A673 (cell line): ENCODE results near the gene RTKN2. TPM values are rescaled to one million over a fixed set of nuclear protein-coding genes. Genes with fewer than 3 reads are reported as not detected.

Experiments
- BruUV-seq: library from RNA; stranded (reverse); fragments of 400-500 nt; replicated peaks from 2 replicates; lab custom pipeline; 2021; lab: Mats Ljungman, UMichigan
- CTCF ChIA-PET: fragments of 300-600 bp; sonication (Branson Sonifier 250); formaldehyde crosslinking; loops from one replicate; lab custom pipeline; 2022; ENCODE audit warnings: antibody characterized with exemption; lab: Charles Lee
- POLR2A ChIA-PET: fragments of 300-600 bp; sonication (Branson Sonifier 250); formaldehyde crosslinking; loops from one replicate; lab custom pipeline; 2022; ENCODE audit warnings: antibody characterized with exemption; ENCODE audit not compliant: low non-redundant PET; lab: Charles Lee
- DNase-seq: peaks from one replicate; pipeline ENCODE4 v3.0.0-alpha.2; 2015; ENCODE audit warnings: low spot score
- H3K27ac ChIP-seq: fragments of 200-600 bp; sonication (generic); 2 replicates; pipeline ENCODE4 v1.5.1; 2016; ENCODE audit warnings: mixed run types, low read depth, mild to moderate bottlenecking, mixed read lengths, antibody characterized with exemption, low read length; ENCODE audit not compliant: poor library complexity, severe bottlenecking
- H3K27me3 ChIP-seq: fragments of 200-600 bp; sonication (generic); replicated peaks from 2 replicates; pipeline ENCODE4 v1.6.1; 2017; ENCODE audit warnings: mixed run types, low read depth, mild to moderate bottlenecking, mixed read lengths, antibody characterized with exemption, low read length; ENCODE audit not compliant: insufficient read depth, poor library complexity
- H3K36me3 ChIP-seq: fragments of 200-600 bp; sonication (generic); 2 replicates; pipeline ENCODE4 v1.6.1; 2016; ENCODE audit warnings: mixed run types, mild to moderate bottlenecking, mixed read lengths, antibody characterized with exemption, low read length; ENCODE audit not compliant: insufficient read depth, poor library complexity, severe bottlenecking
- H3K4me1 ChIP-seq: fragments of 200-600 bp; sonication (generic); 2 replicates; pipeline ENCODE4 v1.6.1; 2017; ENCODE audit warnings: mixed run types, mild to moderate bottlenecking, mixed read lengths, antibody characterized with exemption, low read length; ENCODE audit not compliant: insufficient read depth, poor library complexity, severe bottlenecking
- H3K4me3 ChIP-seq: fragments of 200-600 bp; sonication (generic); 2 replicates; pipeline ENCODE4 v1.5.1; 2016; ENCODE audit warnings: low read depth, mixed run types, mild to moderate bottlenecking, mixed read lengths, low read length; ENCODE audit not compliant: poor library complexity, severe bottlenecking
- H3K9me3 ChIP-seq: fragments of 200-600 bp; sonication (generic); 2 replicates; pipeline ENCODE4 v1.6.1; 2016; ENCODE audit warnings: mixed run types, low read depth, mild to moderate bottlenecking, mixed read lengths, antibody characterized with exemption, low read length; ENCODE audit not compliant: poor library complexity, severe bottlenecking
- EZH2 ChIP-seq: fragments of 200-600 bp; sonication (generic); IDR thresholded peaks from 2 replicates; pipeline ENCODE4 v1.6.1; 2017; ENCODE audit warnings: borderline replicate concordance, low read depth, mild to moderate bottlenecking, mixed read lengths, antibody characterized with exemption, low read length; ENCODE audit not compliant: poor library complexity, severe bottlenecking
- intact Hi-C: fragments of 100-400 bp; cut with micrococcal nuclease; formaldehyde crosslinking; loops from one replicate; pipeline ENCODE4 v1.10.0; 2022; ENCODE audit not compliant: unreplicated experiment
- total RNA-seq: library from RNA; stranded (reverse); gene quantifications from 2 replicates; pipeline ENCODE4 v1.2.3, GENCODE V29; 2021
- TF ChIP-seq, protein P1 (sequence below): fragments of 300-800, 200-600 bp; sonication (generic); conservative IDR thresholded peaks from 2 replicates; pipeline ENCODE4 v1.5.1; 2017; ENCODE audit warnings: low read depth, mild to moderate bottlenecking, antibody characterized with exemption, low read length, moderate library complexity, mixed read lengths

RTKN2 gene
- total RNA-seq, 1 experiment from 2014 or later = 22.3 TPM

DNA sequence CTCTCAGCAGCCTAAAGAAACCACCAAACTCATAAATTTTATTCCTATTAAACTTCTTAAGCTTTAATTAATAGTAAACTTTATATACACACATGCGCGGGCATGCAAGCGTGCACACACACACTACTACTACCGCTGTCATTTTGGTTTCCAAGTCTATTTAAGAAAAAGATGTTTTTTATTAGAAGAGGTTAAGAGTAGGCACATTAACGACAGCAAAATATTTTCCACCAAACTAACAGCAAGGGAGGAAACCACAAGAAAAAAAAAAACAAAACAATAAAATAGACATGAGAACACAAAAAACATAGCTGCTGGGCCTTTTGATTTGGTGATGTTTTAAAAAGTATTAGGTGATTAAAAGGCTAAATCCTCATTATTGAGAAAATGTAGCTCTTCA is 28.6 kb downstream of the RTKN2 start:
- TSS peak; percentile 7 for BruUV-seq
- H3K9me3 ChIP-seq = no peaks in the 10 kb centered on the region
- no peak for DNase-seq
- no peak overlapping the region for H3K4me3 ChIP-seq
- TF ChIP-seq, protein P1, sequence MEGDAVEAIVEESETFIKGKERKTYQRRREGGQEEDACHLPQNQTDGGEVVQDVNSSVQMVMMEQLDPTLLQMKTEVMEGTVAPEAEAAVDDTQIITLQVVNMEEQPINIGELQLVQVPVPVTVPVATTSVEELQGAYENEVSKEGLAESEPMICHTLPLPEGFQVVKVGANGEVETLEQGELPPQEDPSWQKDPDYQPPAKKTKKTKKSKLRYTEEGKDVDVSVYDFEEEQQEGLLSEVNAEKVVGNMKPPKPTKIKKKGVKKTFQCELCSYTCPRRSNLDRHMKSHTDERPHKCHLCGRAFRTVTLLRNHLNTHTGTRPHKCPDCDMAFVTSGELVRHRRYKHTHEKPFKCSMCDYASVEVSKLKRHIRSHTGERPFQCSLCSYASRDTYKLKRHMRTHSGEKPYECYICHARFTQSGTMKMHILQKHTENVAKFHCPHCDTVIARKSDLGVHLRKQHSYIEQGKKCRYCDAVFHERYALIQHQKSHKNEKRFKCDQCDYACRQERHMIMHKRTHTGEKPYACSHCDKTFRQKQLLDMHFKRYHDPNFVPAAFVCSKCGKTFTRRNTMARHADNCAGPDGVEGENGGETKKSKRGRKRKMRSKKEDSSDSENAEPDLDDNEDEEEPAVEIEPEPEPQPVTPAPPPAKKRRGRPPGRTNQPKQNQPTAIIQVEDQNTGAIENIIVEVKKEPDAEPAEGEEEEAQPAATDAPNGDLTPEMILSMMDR = no peak
- TF ChIP-seq EZH2 = no peak
- H3K36me3 ChIP-seq = no peaks in the 10 kb centered on the region
- ChIA-PET POLR2A (no interaction called here), CTCF (interaction anchor here (0.6 kb wide), 1 partner anchor 492 kb away, joined by 3 read pairs; no protein-coding TSS in a partner anchor)
- peak overlapping the region; percentile 47 for H3K27ac ChIP-seq
- peaks cover 51% of the 10 kb centered on the region for H3K4me1 ChIP-seq
- no peaks in the 10 kb centered on the region for H3K27me3 ChIP-seq
- intact Hi-C loops = loop anchor here (10.0 kb wide), 1 partner anchor 1425 kb away; no protein-coding TSS in a partner anchor

DNA sequence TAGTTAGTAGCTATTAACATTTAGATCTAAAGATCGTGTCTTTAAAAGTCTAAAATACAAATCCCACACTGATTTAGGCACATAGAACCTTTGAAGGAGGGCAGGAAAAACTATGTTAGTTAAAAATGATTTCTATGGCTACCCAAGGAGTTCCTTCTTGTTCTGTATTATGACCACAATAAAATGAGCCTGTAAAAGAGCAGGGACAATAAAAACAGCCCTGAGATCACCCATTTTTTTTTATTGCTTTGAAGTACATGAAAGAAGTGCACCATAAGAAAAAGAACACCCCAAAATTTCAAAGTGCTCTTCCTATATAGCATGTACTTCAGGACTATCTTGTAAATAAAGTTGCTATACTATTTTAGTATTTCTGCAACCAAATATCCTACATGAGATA is 29.8 kb downstream of the RTKN2 start:
- no peak for DNase-seq
- intact Hi-C loops = no loop called here
- TF ChIP-seq, protein P1 = no peak
- no peak for TF ChIP-seq EZH2
- ChIA-PET CTCF (no interaction called here), POLR2A (no interaction called here)
- H3K36me3 ChIP-seq = peaks cover under 1% of the 10 kb centered on the region
- H3K9me3 ChIP-seq = no peaks in the 10 kb centered on the region
- H3K27ac ChIP-seq = no peak overlapping the region
- no TSS peak for BruUV-seq
- peaks cover 42% of the 10 kb centered on the region for H3K4me1 ChIP-seq
- H3K4me3 ChIP-seq = no peak overlapping the region
- no peaks in the 10 kb centered on the region for H3K27me3 ChIP-seq

DNA sequence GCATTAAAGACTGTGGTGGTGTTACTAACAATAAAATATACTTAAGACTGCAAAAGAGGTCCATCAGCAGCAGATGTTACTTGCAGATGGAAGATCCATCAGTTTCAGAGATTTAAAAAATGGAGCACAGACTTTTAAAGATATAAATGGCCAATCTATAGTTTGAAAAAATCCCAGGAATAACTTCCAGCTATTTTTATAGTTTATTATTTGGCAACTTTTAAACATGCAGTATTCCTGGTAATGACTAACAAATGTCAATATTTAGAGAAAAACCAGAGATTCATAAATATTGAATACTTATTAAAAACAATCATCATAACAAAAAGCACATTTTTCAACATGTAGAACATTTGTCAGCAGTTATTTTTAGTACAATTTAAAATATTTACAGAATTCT is 30.7 kb downstream of the RTKN2 start:
- H3K36me3 ChIP-seq = peaks cover 5% of the 10 kb centered on the region
- peaks cover 35% of the 10 kb centered on the region for H3K4me1 ChIP-seq
- TF ChIP-seq, protein P1 = no peak
- TF ChIP-seq EZH2 = no peak
- no peak for DNase-seq
- CTCF ChIA-PET = no interaction called here
- POLR2A ChIA-PET = no interaction called here
- H3K4me3 ChIP-seq = no peak overlapping the region
- BruUV-seq = no TSS peak
- peak overlapping the region; percentile 12 for H3K27ac ChIP-seq
- no peaks in the 10 kb centered on the region for H3K9me3 ChIP-seq
- intact Hi-C loops = no loop called here
- H3K27me3 ChIP-seq = no peaks in the 10 kb centered on the region
